ENCODE measurements around the gene SNRK. TPM values are rescaled to one million over a fixed set of nuclear protein-coding genes. Genes with fewer than 3 reads are reported as not detected.

The SNRK gene
- total and polyA plus RNA-seq, 2 experiments from 2014 or later: 5.5 to 18.8 TPM

- no peak for DNase-seq (ENCODE audit: low spot score)
- H3K4me1 Mint-ChIP-seq: no peaks in the 10 kb centered on the region
- no peak for ATAC-seq
Measured at GRCh38 chr3:43270078-43270477, 16.3 kb upstream of the SNRK start.

More at GRCh38 chr3:43270078-43270477, 16.3 kb upstream of the SNRK start:
- H3K27ac ChIP-seq (ENCODE audit: low read depth): no peak overlapping the region
- no peak overlapping the region for H2AFZ ChIP-seq
- no peak overlapping the region for H3K4me3 Mint-ChIP-seq
- no peaks in the 10 kb centered on the region for H4K20me1 ChIP-seq (replicated peaks; ENCODE audit: insufficient read depth)
- H3K9me2 ChIP-seq (ENCODE audit: insufficient read depth): 0 out of 2 replicates have a peak, but pooled peaks cover 7% of the 10 kb centered on the region
- no peak overlapping the region for H3K27ac Mint-ChIP-seq
- H3K9me3 Mint-ChIP-seq: no peaks in the 10 kb centered on the region
- no peaks in the 10 kb centered on the region for H3F3A ChIP-seq (replicated peaks; ENCODE audit: low read depth)
- no peak overlapping the region for H3K4me3 ChIP-seq
- H3K27me3 Mint-ChIP-seq (ENCODE audit: insufficient read depth, low read depth, poor library complexity): no peaks in the 10 kb centered on the region
- no peaks in the 10 kb centered on the region for H3K79me2 ChIP-seq (replicated peaks; ENCODE audit: insufficient read depth)
- no peak for TF ChIP-seq CREB1 (CRISPR knock-in tag; IDR thresholded peaks at IDR 0.05; ENCODE audit: low read depth)
- TF ChIP-seq CTCF (conservative IDR thresholded peaks at IDR 0.05; ENCODE audit: low read depth in 2 of 2): no peak
- TF ChIP-seq ZNF331 (CRISPR knock-in tag; IDR thresholded peaks at IDR 0.05; ENCODE audit: low read depth): no peak
- no peak for TF ChIP-seq NANOG (IDR thresholded peaks at IDR 0.05; ENCODE audit: borderline replicate concordance)
- TF ChIP-seq EZH2phosphoT487 (IDR thresholded peaks at IDR 0.05; ENCODE audit: unreplicated experiment): no peak
- TF ChIP-seq POLR2AphosphoS5 (IDR thresholded peaks at IDR 0.05; ENCODE audit: low read depth): no peak
- no peak for TF ChIP-seq ZNF114 (CRISPR knock-in tag; IDR thresholded peaks at IDR 0.05)
- TF ChIP-seq JUNB (IDR thresholded peaks at IDR 0.05; ENCODE audit: unreplicated experiment): no peak
- no peak for TF ChIP-seq EZH2 (IDR thresholded peaks at IDR 0.05; ENCODE audit: low read depth, unreplicated experiment)
- TF ChIP-seq, protein P1, sequence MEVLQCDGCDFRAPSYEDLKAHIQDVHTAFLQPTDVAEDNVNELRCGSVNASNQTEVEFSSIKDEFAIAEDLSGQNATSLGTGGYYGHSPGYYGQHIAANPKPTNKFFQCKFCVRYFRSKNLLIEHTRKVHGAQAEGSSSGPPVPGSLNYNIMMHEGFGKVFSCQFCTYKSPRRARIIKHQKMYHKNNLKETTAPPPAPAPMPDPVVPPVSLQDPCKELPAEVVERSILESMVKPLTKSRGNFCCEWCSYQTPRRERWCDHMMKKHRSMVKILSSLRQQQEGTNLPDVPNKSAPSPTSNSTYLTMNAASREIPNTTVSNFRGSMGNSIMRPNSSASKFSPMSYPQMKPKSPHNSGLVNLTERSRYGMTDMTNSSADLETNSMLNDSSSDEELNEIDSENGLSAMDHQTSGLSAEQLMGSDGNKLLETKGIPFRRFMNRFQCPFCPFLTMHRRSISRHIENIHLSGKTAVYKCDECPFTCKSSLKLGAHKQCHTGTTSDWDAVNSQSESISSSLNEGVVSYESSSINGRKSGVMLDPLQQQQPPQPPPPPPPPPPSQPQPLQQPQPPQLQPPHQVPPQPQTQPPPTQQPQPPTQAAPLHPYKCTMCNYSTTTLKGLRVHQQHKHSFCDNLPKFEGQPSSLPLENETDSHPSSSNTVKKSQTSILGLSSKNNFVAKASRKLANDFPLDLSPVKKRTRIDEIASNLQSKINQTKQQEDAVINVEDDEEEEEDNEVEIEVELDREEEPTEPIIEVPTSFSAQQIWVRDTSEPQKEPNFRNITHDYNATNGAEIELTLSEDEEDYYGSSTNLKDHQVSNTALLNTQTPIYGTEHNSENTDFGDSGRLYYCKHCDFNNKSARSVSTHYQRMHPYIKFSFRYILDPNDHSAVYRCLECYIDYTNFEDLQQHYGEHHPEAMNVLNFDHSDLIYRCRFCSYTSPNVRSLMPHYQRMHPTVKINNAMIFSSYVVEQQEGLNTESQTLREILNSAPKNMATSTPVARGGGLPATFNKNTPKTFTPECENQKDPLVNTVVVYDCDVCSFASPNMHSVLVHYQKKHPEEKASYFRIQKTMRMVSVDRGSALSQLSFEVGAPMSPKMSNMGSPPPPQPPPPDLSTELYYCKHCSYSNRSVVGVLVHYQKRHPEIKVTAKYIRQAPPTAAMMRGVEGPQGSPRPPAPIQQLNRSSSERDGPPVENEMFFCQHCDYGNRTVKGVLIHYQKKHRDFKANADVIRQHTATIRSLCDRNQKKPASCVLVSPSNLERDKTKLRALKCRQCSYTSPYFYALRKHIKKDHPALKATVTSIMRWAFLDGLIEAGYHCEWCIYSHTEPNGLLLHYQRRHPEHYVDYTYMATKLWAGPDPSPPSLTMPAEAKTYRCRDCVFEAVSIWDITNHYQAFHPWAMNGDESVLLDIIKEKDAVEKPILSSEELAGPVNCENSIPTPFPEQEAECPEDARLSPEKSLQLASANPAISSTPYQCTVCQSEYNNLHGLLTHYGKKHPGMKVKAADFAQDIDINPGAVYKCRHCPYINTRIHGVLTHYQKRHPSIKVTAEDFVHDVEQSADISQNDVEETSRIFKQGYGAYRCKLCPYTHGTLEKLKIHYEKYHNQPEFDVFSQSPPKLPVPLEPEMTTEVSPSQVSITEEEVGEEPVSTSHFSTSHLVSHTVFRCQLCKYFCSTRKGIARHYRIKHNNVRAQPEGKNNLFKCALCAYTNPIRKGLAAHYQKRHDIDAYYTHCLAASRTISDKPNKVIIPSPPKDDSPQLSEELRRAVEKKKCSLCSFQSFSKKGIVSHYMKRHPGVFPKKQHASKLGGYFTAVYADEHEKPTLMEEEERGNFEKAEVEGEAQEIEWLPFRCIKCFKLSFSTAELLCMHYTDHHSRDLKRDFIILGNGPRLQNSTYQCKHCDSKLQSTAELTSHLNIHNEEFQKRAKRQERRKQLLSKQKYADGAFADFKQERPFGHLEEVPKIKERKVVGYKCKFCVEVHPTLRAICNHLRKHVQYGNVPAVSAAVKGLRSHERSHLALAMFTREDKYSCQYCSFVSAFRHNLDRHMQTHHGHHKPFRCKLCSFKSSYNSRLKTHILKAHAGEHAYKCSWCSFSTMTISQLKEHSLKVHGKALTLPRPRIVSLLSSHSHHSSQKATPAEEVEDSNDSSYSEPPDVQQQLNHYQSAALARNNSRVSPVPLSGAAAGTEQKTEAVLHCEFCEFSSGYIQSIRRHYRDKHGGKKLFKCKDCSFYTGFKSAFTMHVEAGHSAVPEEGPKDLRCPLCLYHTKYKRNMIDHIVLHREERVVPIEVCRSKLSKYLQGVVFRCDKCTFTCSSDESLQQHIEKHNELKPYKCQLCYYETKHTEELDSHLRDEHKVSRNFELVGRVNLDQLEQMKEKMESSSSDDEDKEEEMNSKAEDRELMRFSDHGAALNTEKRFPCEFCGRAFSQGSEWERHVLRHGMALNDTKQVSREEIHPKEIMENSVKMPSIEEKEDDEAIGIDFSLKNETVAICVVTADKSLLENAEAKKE (CRISPR knock-in tag; IDR thresholded peaks at IDR 0.05): no peak
- H3K27me3 ChIP-seq (ENCODE audit: insufficient read depth): no peaks in the 10 kb centered on the region
- H3K4me1 ChIP-seq (ENCODE audit: insufficient read depth): no peaks in the 10 kb centered on the region
- H3K36me3 ChIP-seq (ENCODE audit: insufficient read depth): no peaks in the 10 kb centered on the region
- H3K36me3 Mint-ChIP-seq (ENCODE audit: low read depth): no peaks in the 10 kb centered on the region
- no peak overlapping the region for H3K4me2 ChIP-seq

Measured in GM23338 (cell line).